PC-9 (cell line): Measurements from ENCODE around the gene KLC1. TPM values are rescaled to one million over a fixed set of nuclear protein-coding genes. Genes with fewer than 3 reads are reported as not detected.

ENCODE experiments used
- BruUV-seq: library from RNA; stranded (reverse); fragments of 400-500 nt; replicated peaks from 2 replicates; lab custom pipeline; 2021; lab: Mats Ljungman, UMichigan
- CTCF ChIA-PET: fragments of 300-600 bp; sonication (Branson Sonifier 250); formaldehyde crosslinking; loops from one replicate; lab custom pipeline; 2022; ENCODE audit warnings: antibody characterized with exemption; lab: Charles Lee
- POLR2A ChIA-PET: fragments of 300-600 bp; sonication (Branson Sonifier 250); formaldehyde crosslinking; loops from one replicate; lab custom pipeline; 2022; ENCODE audit warnings: antibody characterized with exemption; ENCODE audit not compliant: unreplicated experiment; lab: Charles Lee
- DNase-seq, 2 experiments: peaks; one replicate each; pipeline versions ENCODE4 v3.0.0 to v3.0.0-alpha.2; 2015 to 2022; ENCODE audit warnings: mixed read lengths in 1 of 2
- H2AFZ ChIP-seq: fragments of 200-600 bp; sonication (generic); 2 replicates; pipeline ENCODE4 v1.8.1; 2017; ENCODE audit warnings: antibody characterized with exemption
- H3F3A ChIP-seq: fragments of 200-600 bp; sonication (generic); 2 replicates; pipeline ENCODE4 v1.8.1; 2017; ENCODE audit warnings: antibody characterized with exemption, mild to moderate bottlenecking, low read depth; ENCODE audit not compliant: insufficient read depth
- H3K27ac ChIP-seq: fragments of 200-600 bp; sonication (generic); 2 replicates; pipeline ENCODE4 v1.6.1; 2016; ENCODE audit warnings: mixed run types
- H3K27me3 ChIP-seq: fragments of 200-600 bp; sonication (generic); 2 replicates; pipeline ENCODE4 v1.6.1; 2016; ENCODE audit warnings: low read depth, mixed run types; ENCODE audit not compliant: insufficient read depth
- H3K36me3 ChIP-seq: fragments of 200-600 bp; sonication (generic); 2 replicates; pipeline ENCODE4 v1.6.1; 2016; ENCODE audit warnings: low read depth, mixed run types
- H3K4me1 ChIP-seq: fragments of 200-600 bp; sonication (generic); replicated peaks from 2 replicates; pipeline ENCODE4 v1.6.1; 2016; ENCODE audit warnings: mixed run types; ENCODE audit not compliant: insufficient read depth
- H3K4me2 ChIP-seq: fragments of 200-600 bp; sonication (generic); 2 replicates; pipeline ENCODE4 v1.6.1; 2017; ENCODE audit warnings: mixed run types
- H3K4me3 ChIP-seq: fragments of 200-600 bp; sonication (generic); 2 replicates; pipeline ENCODE4 v1.6.1; 2016; ENCODE audit warnings: mixed run types
- H3K79me2 ChIP-seq: fragments of 200-600 bp; sonication (generic); 2 replicates; pipeline ENCODE4 v1.6.1; 2017; ENCODE audit warnings: low read depth, mixed run types
- H3K9me2 ChIP-seq: fragments of 200-600 bp; sonication (generic); 2 replicates; pipeline ENCODE4 v1.8.1; 2017; ENCODE audit warnings: mild to moderate bottlenecking; ENCODE audit not compliant: insufficient read depth
- H3K9me3 ChIP-seq: fragments of 200-600 bp; sonication (generic); 2 replicates; pipeline ENCODE4 v1.8.1; 2016; ENCODE audit warnings: low read depth; ENCODE audit not compliant: insufficient read depth
- H4K20me1 ChIP-seq: fragments of 200-600 bp; sonication (generic); 2 replicates; pipeline ENCODE4 v1.8.1; 2017; ENCODE audit not compliant: insufficient read depth
- EZH2 ChIP-seq: fragments of 200-600 bp; sonication (generic); IDR thresholded peaks from 2 replicates; pipeline ENCODE4 v1.8.0; 2017; ENCODE audit warnings: antibody characterized with exemption, low read depth
- intact Hi-C: fragments of 100-400 bp; cut with micrococcal nuclease; formaldehyde crosslinking; loops from one replicate; pipeline ENCODE4 v1.10.0; 2022; ENCODE audit not compliant: unreplicated experiment
- total RNA-seq: library from RNA; stranded (reverse); gene quantifications from 2 replicates; pipeline ENCODE4 v1.2.3, GENCODE V29; 2021
- TF ChIP-seq, protein P1 (sequence below): fragments of 200-600 bp; sonication (generic); conservative IDR thresholded peaks from 2 replicates; pipeline ENCODE4 v1.6.1; 2017; ENCODE audit warnings: mixed run types, antibody characterized with exemption, mild to moderate bottlenecking, moderate library complexity

Gene KLC1
- total RNA-seq, 1 experiment from 2014 or later, result 254 TPM

GRCh38 chr14:103715052-103716000 lies 86.3 kb downstream of the KLC1 start, which contains the start of the genes XRCC3 and ZFYVE21:
Gene XRCC3 (minus strand): TSS chr14:103715451. CDS start chr14:103711087, 4,364 bp downstream.
Gene ZFYVE21 (plus strand): TSS chr14:103715810. CDS start chr14:103715842, 32 bp downstream.
- H3K36me3 ChIP-seq, result no peaks in the 10 kb centered on the region
- TF ChIP-seq, protein P1, sequence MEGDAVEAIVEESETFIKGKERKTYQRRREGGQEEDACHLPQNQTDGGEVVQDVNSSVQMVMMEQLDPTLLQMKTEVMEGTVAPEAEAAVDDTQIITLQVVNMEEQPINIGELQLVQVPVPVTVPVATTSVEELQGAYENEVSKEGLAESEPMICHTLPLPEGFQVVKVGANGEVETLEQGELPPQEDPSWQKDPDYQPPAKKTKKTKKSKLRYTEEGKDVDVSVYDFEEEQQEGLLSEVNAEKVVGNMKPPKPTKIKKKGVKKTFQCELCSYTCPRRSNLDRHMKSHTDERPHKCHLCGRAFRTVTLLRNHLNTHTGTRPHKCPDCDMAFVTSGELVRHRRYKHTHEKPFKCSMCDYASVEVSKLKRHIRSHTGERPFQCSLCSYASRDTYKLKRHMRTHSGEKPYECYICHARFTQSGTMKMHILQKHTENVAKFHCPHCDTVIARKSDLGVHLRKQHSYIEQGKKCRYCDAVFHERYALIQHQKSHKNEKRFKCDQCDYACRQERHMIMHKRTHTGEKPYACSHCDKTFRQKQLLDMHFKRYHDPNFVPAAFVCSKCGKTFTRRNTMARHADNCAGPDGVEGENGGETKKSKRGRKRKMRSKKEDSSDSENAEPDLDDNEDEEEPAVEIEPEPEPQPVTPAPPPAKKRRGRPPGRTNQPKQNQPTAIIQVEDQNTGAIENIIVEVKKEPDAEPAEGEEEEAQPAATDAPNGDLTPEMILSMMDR, result no peak
- TF ChIP-seq EZH2, result no peak
- CTCF ChIA-PET, result interaction anchor here (0.7 kb wide), 2 partner anchors 10 to 294 kb away, joined by 3 to 6 read pairs; no protein-coding TSS in a partner anchor
- BruUV-seq, result no TSS peak
- DNase-seq, result peak; percentile 100
- peaks cover 15% of the 10 kb centered on the region for H4K20me1 ChIP-seq
- H3K79me2 ChIP-seq, result peaks cover 64% of the 10 kb centered on the region
- no peaks in the 10 kb centered on the region for H3K27me3 ChIP-seq
- peaks cover 24% of the 10 kb centered on the region for H3K4me1 ChIP-seq
- H3F3A ChIP-seq, result peaks cover 33% of the 10 kb centered on the region; the same call in 1 of the 2 replicates
- H3K4me3 ChIP-seq, result peak within 1 kb of the TSS; percentile 79
- H3K9me2 ChIP-seq, result no peaks in the 10 kb centered on the region
- peak within 1 kb of the TSS; percentile 36 for H3K27ac ChIP-seq
- intact Hi-C loops, result loop anchor here (1.0 to 2.0 kb wide), 3 partner anchors 10 to 87 kb away; partner anchors contain the start of gene KLC1
- peak within 1 kb of the TSS; percentile 91 for H3K4me2 ChIP-seq
- no peaks in the 10 kb centered on the region for H3K9me3 ChIP-seq
- POLR2A ChIA-PET, result interaction anchor here (0.6 to 1.0 kb wide), 10 partner anchors 10 to 1794 kb away, joined by 3 to 33 read pairs (median 5); no protein-coding TSS in a partner anchor
- peak within 1 kb of the TSS; percentile 75 for H2AFZ ChIP-seq

GRCh38 chr14:103716091-103716801 lies 87.2 kb downstream of the KLC1 start:
- POLR2A ChIA-PET, result interaction anchor here (0.6 to 1.0 kb wide), 5 partner anchors 11 to 140 kb away, joined by 3 to 19 read pairs (median 4); no protein-coding TSS in a partner anchor
- Histone ChIP-seq H3K4me1 (peaks cover 23% of the 10 kb centered on the region), H3K9me2 (no peaks in the 10 kb centered on the region), H3K27me3 (no peaks in the 10 kb centered on the region), H3K79me2 (peaks cover 74% of the 10 kb centered on the region), H3K4me2 (peak overlapping the region; percentile 91), H3K27ac (no peak overlapping the region), H3K36me3 (no peaks in the 10 kb centered on the region), H3K4me3 (peak overlapping the region; percentile 79), H4K20me1 (peaks cover 20% of the 10 kb centered on the region), H3K9me3 (no peaks in the 10 kb centered on the region), H2AFZ (peak overlapping the region; percentile 75), H3F3A (peaks cover 28% of the 10 kb centered on the region; the same call in 1 of the 2 replicates)
- CTCF ChIA-PET, result interaction anchor here (0.7 kb wide), 2 partner anchors 10 to 295 kb away, joined by 3 to 6 read pairs; no protein-coding TSS in a partner anchor
- no peak for TF ChIP-seq EZH2
- TF ChIP-seq, protein P1, result no peak
- intact Hi-C loops, result no loop called here
- peak in 1 of 2 experiments; percentile 47 for DNase-seq
- no TSS peak for BruUV-seq
